Right hindlimb (tissue), 1 donor: ENCODE results near the gene RIPK3.

Experiments
- DNase-seq: peaks from one replicate; pipeline ENCODE4 v3.0.0-alpha.2; 2018

The RIPK3 gene

DNA sequence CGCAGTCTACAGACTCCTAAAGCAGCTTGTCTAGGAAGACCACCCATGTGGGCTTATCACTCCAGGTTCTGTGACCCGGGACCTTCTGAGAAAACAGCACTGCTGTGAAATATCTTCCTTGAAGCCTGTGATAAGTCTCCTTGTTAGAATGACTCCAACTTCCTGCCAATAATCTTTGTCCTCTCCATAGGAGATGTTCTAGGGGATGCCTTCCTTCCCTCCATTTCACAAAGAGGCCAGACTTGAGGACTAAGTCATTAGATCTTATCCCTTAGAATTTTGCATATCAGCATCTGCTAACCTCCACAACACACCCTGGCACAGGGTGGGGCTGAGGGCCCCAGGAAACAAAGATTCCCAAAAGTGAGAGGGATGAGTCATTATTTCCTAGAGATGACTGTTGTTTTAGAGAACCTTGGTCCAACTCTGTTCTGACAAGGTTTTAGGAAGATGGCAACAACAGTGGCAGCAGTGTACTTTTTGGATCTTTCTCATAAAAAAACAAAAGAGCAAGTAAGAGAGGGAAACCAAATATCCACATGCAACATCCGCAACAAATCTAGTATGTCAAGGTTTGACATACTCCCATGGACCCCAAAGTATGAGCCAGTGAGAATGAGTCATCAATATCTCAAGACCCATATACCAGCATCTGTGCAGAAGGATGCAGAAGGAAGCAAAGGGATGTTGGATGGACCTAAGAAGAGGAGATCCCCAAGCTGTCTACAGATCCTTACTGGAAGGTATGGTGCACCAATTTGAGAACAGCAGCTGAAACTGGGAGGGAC, 22.5 kb downstream of the RIPK3 start:
- DNase-seq = no peak

DNA sequence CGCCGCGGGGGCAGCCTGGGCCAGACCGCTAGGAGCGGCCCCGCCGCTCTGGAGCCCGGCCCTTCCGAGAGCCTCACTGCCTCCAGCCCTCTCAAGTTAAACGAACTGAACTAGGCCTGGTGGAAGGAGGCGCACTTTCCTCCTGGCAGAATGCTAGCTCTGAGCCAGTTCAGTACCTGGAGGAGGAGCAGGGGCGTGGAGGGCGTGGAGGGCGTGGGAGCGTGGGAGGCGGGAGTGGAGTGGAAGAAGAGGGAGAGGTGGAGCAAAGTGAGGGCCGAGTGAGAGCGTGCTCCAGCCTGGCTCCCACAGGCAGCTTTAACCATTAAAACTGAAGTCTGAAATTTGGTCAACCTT, 23.2 kb downstream of the RIPK3 start:
- DNase-seq = no peak

- no peak for DNase-seq
Observed at GRCh38 chr14:24315807-24316596, 23.8 kb downstream of the RIPK3 start.

DNA sequence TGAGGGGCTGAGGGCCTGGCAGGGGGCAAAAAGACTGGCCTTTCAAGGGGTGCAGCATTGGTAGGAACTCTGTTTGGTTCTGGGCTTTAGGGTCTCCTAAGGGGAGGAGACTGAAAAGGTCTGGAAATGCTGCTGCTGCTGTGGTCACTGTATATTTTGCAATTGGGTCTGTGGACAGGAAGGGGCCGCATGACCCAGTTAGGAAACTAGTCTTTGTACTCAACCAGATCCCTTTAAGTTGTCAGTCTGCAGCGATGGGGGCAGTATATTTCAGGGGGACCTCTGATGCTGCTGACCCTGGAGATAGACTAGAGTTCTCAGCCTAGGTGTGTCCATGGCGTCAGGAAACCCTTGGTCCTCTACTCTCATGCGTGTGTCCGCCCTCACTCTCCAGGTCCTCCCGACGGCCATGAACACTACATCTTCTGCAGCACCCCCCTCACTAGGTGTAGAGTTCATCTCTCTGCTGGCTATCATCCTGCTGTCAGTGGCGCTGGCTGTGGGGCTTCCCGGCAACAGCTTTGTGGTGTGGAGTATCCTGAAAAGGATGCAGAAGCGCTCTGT, 24.5 kb downstream of the RIPK3 start:
- DNase-seq = no peak

GRCh38 chr14:24314377-24315193, 25.2 kb downstream of the RIPK3 start:
- no peak for DNase-seq

- DNase-seq = no peak
Observed at GRCh38 chr14:24313913-24314312, 25.9 kb downstream of the RIPK3 start.

GRCh38 chr14:24312736-24313507, 26.9 kb downstream of the RIPK3 start:
- peak; percentile 38 for DNase-seq

DNA sequence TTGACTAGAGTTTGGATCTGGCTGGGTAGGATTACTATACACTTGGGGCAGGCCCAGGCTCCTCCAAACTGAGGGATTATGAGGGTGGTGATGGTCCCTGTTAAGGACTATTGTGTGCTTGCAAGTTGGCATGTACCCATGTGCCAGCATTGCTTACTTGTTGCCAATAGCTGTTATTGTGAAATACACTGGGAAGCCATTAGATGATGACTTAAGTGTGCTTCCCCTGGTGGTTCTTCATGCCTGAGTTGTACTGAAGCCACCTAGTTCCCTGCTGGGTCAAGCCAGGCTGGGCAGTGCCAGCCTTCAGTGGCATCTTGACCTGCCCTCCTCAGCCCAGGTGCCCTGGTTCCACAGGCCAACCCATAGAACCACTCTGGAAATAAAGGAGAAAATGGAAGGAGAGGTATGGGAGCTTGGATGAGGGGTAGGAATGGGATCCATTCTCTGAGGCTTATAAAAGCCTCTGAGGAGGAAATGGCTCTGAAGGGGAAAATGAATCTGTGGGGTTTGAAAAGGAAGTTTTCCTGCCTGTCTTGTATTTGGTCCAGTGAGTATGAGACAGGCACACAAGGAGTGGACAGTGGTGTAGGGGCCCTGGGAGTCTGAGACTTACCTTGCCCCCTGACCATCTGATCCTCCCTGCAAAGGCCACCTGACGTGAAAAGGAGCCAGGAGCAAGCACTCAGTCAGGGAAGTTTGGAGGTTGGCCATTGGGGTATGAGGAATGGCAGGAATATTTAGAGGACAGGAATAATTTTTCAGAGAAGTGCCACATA, 27.8 kb downstream of the RIPK3 start:
- DNase-seq = no peak

GRCh38 chr14:24310646-24311604, 28.9 kb downstream of the RIPK3 start, which contains the start of gene LTB4R:
Gene LTB4R, plus strand, starts transcription at chr14:24311502. Its CDS starts 4,150 bp downstream, at chr14:24315652.
- DNase-seq = peak; percentile 85

GRCh38 chr14:24310265-24310645, 29.5 kb downstream of the RIPK3 start:
- DNase-seq = no peak

GRCh38 chr14:24309538-24310264, 30.1 kb downstream of the RIPK3 start, which contains the start of gene LTB4R2:
Gene LTB4R2, plus strand, starts transcription at chr14:24310140. Its CDS starts 525 bp downstream, at chr14:24310665.
- peak; percentile 19 for DNase-seq

GRCh38 chr14:24308342-24309124, 31.3 kb downstream of the RIPK3 start:
- DNase-seq = no peak

DNA sequence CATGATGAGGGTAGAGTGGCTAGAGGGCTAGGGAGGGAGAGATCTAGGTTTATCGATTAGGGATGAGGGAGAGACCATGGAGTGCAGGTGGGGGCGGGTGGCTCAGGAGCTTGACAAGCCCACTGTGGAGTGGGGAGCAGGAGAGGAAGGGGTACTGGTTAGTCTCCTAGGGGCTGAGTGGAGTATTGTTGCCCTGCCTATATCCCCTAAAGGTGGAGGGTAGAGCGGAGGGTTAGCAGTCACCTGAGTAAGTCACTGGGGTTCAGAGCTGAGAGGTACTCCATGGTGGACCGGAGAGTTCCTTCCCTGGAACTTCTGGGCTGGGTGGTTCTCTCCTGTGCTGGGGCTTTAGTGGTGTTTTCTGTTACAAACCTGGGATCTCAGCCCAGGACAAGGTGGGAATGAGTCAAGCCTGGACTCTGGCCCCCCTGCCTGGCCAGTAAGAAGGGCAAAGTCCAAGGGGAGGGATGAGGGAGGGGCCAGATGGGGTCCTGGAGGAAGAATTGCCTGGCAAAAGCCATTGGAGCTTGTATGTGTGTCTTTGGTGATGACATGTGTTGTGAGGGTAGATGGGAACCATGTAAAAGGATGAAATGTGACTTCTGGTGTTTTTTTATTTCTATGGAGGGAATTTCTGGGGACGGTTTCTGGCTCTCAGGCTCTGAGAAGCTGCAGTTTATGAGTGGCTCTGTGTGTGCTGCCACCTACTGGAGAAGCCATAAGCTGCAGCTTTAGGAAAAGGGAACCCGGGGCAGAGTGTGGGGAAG, 32.0 kb downstream of the RIPK3 start, which contains the start of gene CIDEB:
Gene CIDEB, minus strand, starts transcription at position 403 of the 767 bp plus-strand sequence. Its CDS starts 119 bp downstream, at position 284.
- peak; percentile 67 for DNase-seq

GRCh38 chr14:24307156-24307574, 32.6 kb downstream of the RIPK3 start:
- peak; percentile 13 for DNase-seq

- no peak for DNase-seq
Observed at GRCh38 chr14:24304019-24304387, 35.8 kb downstream of the RIPK3 start.

DNA sequence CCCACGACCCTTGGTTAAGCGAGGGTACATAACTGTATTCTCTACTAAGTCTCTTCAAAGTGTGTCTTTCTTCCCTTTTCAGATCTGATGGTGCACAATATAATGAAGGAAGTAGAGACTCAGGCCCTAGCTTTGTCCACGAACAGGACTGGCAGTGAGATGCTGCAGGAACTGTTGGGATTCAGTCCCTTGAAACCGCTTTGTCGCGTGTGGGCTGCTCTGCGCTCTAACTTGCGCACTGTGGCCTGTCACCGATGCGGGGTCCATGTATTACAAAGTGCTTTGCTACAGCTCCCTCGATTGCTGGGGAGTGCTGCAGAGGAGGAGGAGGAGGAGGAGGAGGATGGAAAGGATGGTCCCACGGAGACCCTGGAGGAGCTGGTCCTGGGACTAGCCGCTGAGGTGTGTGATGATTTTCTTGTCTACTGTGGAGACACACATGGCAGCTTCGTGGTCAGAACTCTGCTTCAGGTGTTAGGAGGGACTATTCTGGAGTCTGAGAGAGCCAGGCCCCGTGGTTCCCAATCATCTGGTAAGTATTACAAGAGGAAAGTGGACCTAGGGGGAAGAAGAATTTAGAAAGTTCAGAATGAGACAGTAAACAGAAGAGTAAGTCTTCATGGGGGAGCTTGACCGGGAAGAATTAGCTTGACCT, 39.3 kb downstream of the RIPK3 start:
- no peak for DNase-seq
